ENCODE data around the gene GIMAP1.
A peak's percentile ranks its signal among the peaks of the same experiment; 100 is the strongest.
"Not testable (repeated sequence)": the region's sequence is repeated elsewhere in the genome, so short reads cannot be mapped to it uniquely, and the experiment has no call there.

Gene GIMAP1

DNA sequence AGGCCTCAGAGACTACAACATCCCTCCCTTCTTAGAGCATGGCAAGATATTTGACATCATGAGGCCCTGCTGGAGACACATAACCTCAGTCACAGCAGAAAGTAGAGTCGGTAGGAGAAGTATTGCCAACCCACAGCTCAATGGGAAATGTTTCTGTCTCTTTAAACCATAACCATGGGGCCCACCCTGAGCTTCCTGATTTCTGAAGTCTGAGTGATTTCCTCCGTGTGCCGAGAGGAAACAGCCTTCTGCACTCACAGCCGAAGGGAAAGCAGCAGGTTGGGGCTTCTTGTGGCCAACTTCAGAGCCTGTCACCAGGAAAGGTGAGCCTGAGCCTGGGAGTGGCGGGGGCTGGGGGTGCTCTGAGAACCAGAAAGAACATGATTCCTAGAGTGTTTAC, at the start of gene GIMAP1:
Gene GIMAP1 (plus strand): TSS at position 246 of the 400 bp plus-strand sequence. CDS start 2,435 bp downstream, outside the sequence.
- Mint-ChIP-seq H3K4me3 (peak within 1 kb of the TSS; percentile 85), H3K27me3 (no peaks in the 10 kb centered on the region), H3K27ac (peak within 1 kb of the TSS; percentile 92), H3K4me1 (ENCODE audit: low read depth) (peaks cover 56% of the 10 kb centered on the region), H3K36me3 (ENCODE audit: low read depth) (peaks cover 37% of the 10 kb centered on the region), H3K9me3 (peaks cover 17% of the 10 kb centered on the region)

GRCh38 chr7:150668472-150668911, 47.9 kb upstream of the GIMAP1 start:
- Mint-ChIP-seq H3K27ac (peak overlapping the region; percentile 99), H3K27me3 (no peaks in the 10 kb centered on the region), H3K9me3 (peaks cover 13% of the 10 kb centered on the region), H3K36me3 (ENCODE audit: low read depth) (peaks cover 10% of the 10 kb centered on the region), H3K4me1 (ENCODE audit: low read depth) (peaks cover 95% of the 10 kb centered on the region), H3K4me3 (peak overlapping the region; percentile 46)

GRCh38 chr7:150668977-150669376, 47.4 kb upstream of the GIMAP1 start:
- Mint-ChIP-seq H3K4me3 (peak overlapping the region; percentile 46), H3K9me3 (peaks cover 13% of the 10 kb centered on the region), H3K36me3 (ENCODE audit: low read depth) (peaks cover 10% of the 10 kb centered on the region), H3K4me1 (ENCODE audit: low read depth) (peaks cover 90% of the 10 kb centered on the region), H3K27me3 (no peaks in the 10 kb centered on the region), H3K27ac (peak overlapping the region; percentile 99)

- peak overlapping the region; percentile 61 for H3K27ac Mint-ChIP-seq
- H3K36me3 Mint-ChIP-seq (ENCODE audit: low read depth): peaks cover 10% of the 10 kb centered on the region
- not testable (repeated sequence) for H3K4me3 Mint-ChIP-seq
Measured at GRCh38 chr7:150671798-150672585, 44.4 kb upstream of the GIMAP1 start.

DNA sequence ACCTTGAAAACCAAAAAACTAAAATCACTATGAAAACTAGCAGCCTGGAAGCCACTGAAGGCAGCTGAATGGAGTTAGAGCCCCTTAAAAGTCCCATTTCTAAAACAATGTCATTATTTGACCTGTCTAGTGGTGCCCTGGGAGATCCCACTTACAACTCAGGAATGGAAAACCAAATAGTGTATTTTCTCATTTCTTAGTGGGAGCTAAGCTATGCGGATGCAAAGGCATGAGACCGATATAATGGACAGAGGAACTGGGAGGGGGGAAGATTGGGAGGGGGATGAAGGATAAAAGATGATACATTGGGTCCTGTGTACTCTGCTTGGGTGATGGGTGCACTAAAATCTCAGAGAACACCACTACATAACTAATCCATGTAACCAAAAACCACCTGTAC, 40.7 kb upstream of the GIMAP1 start:
- peaks cover 13% of the 10 kb centered on the region for H3K9me3 Mint-ChIP-seq
- H3K36me3 Mint-ChIP-seq (ENCODE audit: low read depth): peaks cover 11% of the 10 kb centered on the region
- H3K4me3 Mint-ChIP-seq: no peak overlapping the region
- H3K4me1 Mint-ChIP-seq (ENCODE audit: low read depth): peaks cover 78% of the 10 kb centered on the region
- no peaks in the 10 kb centered on the region for H3K27me3 Mint-ChIP-seq
- H3K27ac Mint-ChIP-seq: peak overlapping the region; percentile 45

More at GRCh38 chr7:150671798-150672585, 44.4 kb upstream of the GIMAP1 start:
- H3K27me3 Mint-ChIP-seq: not testable (repeated sequence)
- H3K9me3 Mint-ChIP-seq: peaks cover 13% of the 10 kb centered on the region
- peaks cover 82% of the 10 kb centered on the region for H3K4me1 Mint-ChIP-seq (ENCODE audit: low read depth)

DNA sequence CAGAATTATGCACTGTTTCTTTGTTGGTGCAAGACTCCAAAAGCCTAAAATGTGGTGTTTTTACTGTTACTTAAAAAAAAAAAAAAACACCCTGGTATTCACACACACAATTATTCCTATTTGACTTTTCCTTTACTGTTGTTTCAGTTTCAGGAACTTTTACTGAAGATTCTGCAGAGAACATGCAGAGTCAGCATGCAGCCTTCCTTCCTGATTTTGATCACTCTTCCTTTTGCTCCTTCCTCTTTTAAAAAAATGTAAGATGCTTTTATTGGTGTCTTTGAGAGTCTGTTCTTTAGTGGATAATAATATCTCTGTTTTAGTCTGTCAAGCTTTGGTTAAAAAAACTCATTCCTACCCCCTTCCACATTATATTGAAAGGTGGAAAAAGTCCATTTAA, 40.1 kb upstream of the GIMAP1 start:
- H3K27ac Mint-ChIP-seq: peak overlapping the region; percentile 80
- H3K4me1 Mint-ChIP-seq (ENCODE audit: low read depth): peaks cover 78% of the 10 kb centered on the region
- H3K4me3 Mint-ChIP-seq: peak overlapping the region; percentile 48
- not testable (repeated sequence) for H3K27me3 Mint-ChIP-seq
- peaks cover 13% of the 10 kb centered on the region for H3K9me3 Mint-ChIP-seq
- peaks cover 11% of the 10 kb centered on the region for H3K36me3 Mint-ChIP-seq (ENCODE audit: low read depth)

DNA sequence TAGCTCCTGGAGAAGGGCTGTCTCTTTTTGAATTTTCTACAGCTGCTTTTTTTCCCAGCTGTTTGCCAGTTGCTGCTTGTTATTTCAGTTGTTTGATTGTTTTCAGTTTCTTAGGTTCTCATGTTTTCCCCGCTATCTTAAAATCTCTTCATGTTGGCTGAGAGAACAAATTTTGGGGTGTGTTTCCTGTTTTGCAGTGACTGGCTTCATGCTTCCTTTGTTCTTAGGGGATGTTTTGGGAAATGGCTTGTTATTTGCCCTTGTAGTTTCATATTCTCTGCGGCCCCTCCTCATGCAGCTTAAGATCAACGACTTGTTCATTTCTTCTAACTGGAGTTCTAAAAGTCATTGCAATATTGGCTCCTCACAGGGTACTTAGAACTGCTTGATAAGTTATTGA, 39.6 kb upstream of the GIMAP1 start:
- Mint-ChIP-seq H3K36me3 (ENCODE audit: low read depth) (peaks cover 11% of the 10 kb centered on the region), H3K27ac (peak overlapping the region; percentile 80), H3K9me3 (peaks cover 13% of the 10 kb centered on the region), H3K4me1 (ENCODE audit: low read depth) (peaks cover 78% of the 10 kb centered on the region), H3K4me3 (peak overlapping the region; percentile 48)
- H3K27me3 Mint-ChIP-seq: not testable (repeated sequence)

DNA sequence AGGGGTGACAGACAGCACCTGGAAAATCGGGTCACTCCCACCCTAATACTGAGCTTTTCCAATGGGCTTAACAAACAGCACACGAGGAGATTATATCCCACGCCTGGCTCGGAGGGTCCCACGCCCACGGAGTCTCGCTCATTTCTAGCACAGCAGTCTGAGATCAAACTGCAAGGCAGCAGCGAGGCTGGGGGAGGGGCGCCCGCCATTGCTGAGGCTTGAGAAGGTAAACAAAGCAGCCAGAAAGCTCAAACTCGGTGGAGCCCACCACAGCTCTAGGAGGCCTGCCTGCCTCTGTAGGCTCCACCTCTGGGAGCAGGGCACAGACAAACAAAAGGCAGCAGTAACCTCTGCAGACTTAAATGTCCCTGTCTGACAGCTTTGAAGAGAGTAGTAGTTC, 37.8 kb upstream of the GIMAP1 start:
- Mint-ChIP-seq H3K27ac (peak overlapping the region; percentile 77), H3K4me3 (peak overlapping the region; percentile 68), H3K36me3 (ENCODE audit: low read depth) (peaks cover 15% of the 10 kb centered on the region), H3K4me1 (ENCODE audit: low read depth) (peaks cover 82% of the 10 kb centered on the region)
- not testable (repeated sequence) for H3K27me3 Mint-ChIP-seq, H3K9me3 Mint-ChIP-seq

DNA sequence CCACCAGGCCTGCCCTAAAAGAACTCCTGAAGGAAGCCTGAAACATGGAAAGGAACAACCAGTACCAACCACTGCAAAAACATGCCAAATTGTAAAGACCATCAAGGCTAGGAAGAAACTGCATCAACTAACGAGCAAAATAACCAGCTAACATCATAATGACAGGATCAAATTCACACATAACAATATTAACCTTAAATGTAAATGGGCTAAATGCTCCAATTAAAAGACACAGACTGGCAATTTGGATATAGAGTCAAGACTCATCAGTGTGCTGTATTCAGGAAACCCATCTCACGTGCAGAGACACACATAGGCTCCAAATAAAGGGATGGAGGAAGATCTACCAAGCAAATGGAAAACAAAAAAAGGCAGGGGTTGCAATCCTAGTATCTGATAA, 36.0 kb upstream of the GIMAP1 start:
- H3K27me3 Mint-ChIP-seq, H3K4me3 Mint-ChIP-seq, H3K9me3 Mint-ChIP-seq, H3K27ac Mint-ChIP-seq: not testable (repeated sequence)
- H3K4me1 Mint-ChIP-seq (ENCODE audit: low read depth): peaks cover 93% of the 10 kb centered on the region
- peaks cover 15% of the 10 kb centered on the region for H3K36me3 Mint-ChIP-seq (ENCODE audit: low read depth)

GRCh38 chr7:150685219-150686029, 31.0 kb upstream of the GIMAP1 start, which contains the start of gene GIMAP2:
Gene GIMAP2, plus strand, starts transcription at chr7:150685706. Its CDS starts 1,354 bp downstream, at chr7:150687060.
- peaks cover 87% of the 10 kb centered on the region for H3K4me1 Mint-ChIP-seq (ENCODE audit: low read depth)
- H3K27me3 Mint-ChIP-seq: no peaks in the 10 kb centered on the region
- peaks cover 43% of the 10 kb centered on the region for H3K36me3 Mint-ChIP-seq (ENCODE audit: low read depth)
- peak within 1 kb of the TSS; percentile 89 for H3K4me3 Mint-ChIP-seq
- H3K9me3 Mint-ChIP-seq: peaks cover 21% of the 10 kb centered on the region
- H3K27ac Mint-ChIP-seq: peak within 1 kb of the TSS; percentile 98

- Mint-ChIP-seq H3K27ac (peak overlapping the region; percentile 98), H3K4me1 (ENCODE audit: low read depth) (peaks cover 85% of the 10 kb centered on the region), H3K4me3 (peak overlapping the region; percentile 89), H3K9me3 (peaks cover 28% of the 10 kb centered on the region), H3K27me3 (no peaks in the 10 kb centered on the region), H3K36me3 (ENCODE audit: low read depth) (peaks cover 50% of the 10 kb centered on the region)
Measured at GRCh38 chr7:150686030-150686631, 30.3 kb upstream of the GIMAP1 start.

DNA sequence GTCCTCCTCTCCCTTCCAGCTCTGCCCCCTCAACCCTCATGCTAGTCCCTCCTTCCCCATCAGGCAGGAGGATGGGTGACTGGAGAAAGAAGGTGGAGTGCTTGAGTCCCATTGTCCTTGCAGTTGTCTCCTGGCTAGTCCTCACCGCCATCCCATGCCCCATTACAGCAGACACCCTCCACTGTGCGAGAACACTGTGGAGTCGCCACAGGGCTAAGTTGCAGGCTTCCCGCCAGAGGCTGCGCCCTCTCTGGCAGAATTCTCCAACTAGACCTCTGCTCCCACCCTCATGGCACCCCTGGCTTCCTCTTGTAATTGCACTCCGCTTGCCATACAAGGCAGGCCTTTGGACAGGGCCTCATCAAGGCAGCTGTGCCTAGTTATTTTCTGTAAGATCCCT, 27.8 kb upstream of the GIMAP1 start:
- peak overlapping the region; percentile 76 for H3K27ac Mint-ChIP-seq
- peaks cover 61% of the 10 kb centered on the region for H3K4me1 Mint-ChIP-seq (ENCODE audit: low read depth)
- H3K9me3 Mint-ChIP-seq: peaks cover 37% of the 10 kb centered on the region

GRCh38 chr7:150695654-150696053, 20.8 kb upstream of the GIMAP1 start:
- Mint-ChIP-seq H3K27ac (no peak overlapping the region), H3K36me3 (ENCODE audit: low read depth) (peaks cover 63% of the 10 kb centered on the region), H3K4me1 (ENCODE audit: low read depth) (peaks cover 4% of the 10 kb centered on the region), H3K4me3 (no peak overlapping the region), H3K9me3 (peaks cover 63% of the 10 kb centered on the region), H3K27me3 (no peaks in the 10 kb centered on the region)

More for the DNA sequence above, 27.8 kb upstream of the GIMAP1 start:
- peaks cover 67% of the 10 kb centered on the region for H3K36me3 Mint-ChIP-seq (ENCODE audit: low read depth)
- H3K4me3 Mint-ChIP-seq: peak overlapping the region; percentile 15
- no peaks in the 10 kb centered on the region for H3K27me3 Mint-ChIP-seq

DNA sequence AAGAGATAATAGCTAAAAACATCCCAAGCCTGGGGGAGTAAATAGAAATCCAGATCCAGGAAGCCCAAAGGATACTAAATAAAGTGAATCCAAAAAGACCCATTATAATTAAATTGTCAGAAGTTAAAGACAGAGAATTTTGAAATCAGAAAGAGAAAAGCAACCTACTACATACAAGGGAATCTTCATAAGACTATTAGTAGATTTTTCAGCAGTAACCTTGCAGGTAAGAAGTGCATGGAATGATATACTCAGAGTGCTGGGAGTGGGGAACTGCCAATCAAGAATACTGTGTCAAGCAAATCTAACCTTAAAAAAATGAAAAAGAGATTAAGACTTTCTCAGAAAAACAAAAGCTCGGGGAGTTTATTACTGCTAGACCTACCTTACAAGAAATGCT, 13.2 kb upstream of the GIMAP1 start:
- Mint-ChIP-seq H3K9me3 (peaks cover 58% of the 10 kb centered on the region), H3K4me3 (no peak overlapping the region), H3K27me3 (no peaks in the 10 kb centered on the region), H3K27ac (no peak overlapping the region), H3K4me1 (ENCODE audit: low read depth) (peaks cover 6% of the 10 kb centered on the region), H3K36me3 (ENCODE audit: low read depth) (peaks cover 50% of the 10 kb centered on the region)
